UCSD-AML1 (cell line): Measurements from ENCODE around the gene GOT1.

ENCODE experiments used
- DNase-seq: peaks from one replicate; lab custom pipeline; 2025; ENCODE audit not compliant: unreplicated experiment; lab: John Stamatoyannopoulos, UW

GOT1 gene

DNA sequence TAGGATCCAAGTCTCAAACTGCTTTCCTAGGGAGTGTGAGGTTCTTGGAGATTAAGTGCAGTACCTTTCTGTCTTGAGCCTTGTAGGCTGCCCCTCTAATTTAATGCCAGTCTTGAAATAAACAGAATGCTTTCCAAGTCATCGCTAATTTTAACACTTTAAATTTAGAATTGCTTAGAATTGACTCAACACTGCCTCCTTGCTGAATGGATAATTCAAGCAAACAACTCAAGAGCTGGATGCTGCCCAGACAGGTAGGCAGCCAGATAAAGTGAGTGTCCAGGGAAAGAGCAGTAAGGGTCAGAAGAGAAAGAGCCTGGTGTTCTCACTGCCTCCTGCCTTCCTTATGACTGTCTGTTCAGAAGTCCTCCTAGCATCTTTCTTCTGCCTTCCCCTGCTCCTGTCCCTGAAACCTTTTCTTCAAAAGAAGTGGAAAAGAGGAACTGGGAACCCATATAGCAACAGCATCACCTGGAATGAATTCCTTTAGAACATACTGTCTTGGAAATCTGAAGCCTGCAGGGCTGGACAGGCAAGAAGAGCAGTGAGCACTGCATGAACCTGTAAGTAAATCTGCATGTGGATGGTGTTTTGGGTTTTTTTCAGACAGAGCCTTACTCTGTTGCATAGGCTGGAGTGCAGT, 3.1 kb upstream of the GOT1 start:
- DNase-seq: no peak

DNA sequence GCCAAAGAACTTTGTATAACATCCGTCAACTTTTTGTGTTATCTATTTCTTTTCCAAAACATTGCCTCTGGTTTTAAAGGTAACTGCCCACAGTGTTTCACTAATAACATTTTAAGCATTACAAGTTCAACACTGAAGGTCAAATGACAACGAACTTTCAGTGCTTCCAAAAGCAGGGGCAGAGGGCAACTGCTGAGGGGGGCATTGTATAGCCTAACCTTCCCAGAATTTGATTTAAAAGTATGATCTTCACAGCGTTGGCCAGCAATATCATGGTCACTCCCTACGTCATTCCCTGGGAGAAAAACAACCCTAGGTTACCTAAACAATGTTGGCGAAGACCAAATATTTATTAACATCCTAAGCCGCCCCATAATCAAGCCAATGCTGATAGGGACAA, 2.5 kb upstream of the GOT1 start:
- DNase-seq: no peak

DNA sequence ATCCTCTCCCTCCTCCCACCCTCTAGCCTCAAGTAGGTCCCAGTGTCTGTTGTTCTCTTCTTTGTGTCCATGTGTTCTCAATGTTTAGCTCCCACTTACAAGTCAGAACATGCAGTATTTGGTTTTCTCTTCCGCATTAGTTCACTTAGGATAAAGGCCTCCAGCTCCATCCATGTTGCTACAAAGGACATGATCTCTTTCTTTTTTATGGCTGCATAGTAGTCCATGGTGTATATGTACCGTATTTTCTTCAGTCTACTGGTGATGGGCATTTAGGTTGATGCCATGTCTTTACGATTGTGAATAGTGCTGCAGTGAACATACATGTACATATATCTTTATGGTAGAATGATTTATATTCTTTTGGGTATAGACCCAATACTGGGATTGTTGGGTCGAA, 1.6 kb upstream of the GOT1 start:
- DNase-seq: no peak

DNA sequence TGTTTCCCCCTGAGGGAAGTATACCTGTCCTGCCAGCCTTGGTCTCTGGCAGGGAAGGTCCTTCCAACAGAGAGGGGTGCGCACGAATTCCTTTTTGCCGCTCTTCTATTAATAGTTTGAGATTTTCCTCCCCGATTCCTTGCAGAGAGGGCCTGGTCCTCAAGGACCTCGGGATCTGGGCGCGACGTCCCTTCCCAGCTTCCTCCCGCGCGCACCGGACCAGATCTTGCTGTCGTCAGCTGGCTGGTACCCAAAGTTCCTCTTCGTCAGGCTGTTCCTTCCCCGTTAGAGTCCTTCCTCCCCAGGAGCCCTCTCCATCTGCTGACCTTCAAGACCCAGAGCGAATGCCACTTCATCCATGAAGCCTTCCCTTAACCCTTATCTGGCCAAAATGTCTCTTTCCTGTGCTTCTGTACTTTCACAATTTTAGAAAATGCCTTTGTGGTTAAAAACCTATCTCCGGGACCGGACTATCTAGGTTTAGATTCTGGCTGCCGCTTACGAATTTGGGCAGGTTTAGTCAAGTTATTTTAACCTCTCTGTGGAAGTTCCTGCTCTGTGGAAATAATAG, 851 bp upstream of the GOT1 start:
- DNase-seq: peak; percentile 67

DNA sequence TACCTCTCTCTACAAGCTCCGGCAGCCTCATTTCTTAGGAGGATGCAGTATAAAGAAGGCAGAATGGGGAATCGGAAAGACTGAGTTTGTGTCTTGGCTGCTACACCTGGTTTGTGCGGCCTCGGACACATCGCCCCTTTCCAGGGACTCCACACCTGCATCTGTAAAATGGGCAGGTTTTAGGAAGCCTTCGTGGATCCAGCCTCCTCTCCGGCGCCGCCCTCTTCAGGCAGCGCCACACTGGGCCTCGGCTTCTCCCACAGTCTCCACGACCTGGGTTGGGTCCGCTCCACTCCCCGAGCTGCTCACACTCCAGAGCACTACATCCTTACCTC, 341 bp downstream of the GOT1 start:
- DNase-seq: no peak

DNA sequence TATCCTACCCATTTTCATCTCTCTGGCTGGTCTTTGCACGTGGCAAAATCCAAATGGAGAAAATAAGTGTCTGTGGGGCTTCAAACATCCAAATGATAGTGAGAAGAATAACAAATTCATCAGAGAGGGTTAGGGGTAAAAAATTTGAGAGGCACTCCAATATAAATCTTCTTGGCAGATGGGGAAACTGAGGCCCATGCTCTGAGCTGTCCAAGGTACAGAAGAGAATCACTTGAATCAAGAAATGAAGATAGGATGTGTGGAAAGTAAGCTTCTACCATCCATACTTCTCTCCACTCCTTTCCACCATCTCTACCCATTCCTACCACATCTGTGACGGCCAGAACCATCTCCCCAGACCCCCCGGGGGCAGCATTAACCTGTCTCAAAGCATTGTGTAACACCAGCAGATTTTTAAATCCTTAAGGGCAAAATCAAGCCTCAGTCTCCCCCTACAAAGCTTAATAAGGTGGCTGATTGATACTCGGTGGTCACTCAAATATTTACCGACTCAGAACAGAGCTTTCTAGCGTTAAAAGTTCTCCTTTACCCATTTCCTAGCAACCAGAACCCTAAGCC, 818 bp downstream of the GOT1 start:
- no peak for DNase-seq

DNA sequence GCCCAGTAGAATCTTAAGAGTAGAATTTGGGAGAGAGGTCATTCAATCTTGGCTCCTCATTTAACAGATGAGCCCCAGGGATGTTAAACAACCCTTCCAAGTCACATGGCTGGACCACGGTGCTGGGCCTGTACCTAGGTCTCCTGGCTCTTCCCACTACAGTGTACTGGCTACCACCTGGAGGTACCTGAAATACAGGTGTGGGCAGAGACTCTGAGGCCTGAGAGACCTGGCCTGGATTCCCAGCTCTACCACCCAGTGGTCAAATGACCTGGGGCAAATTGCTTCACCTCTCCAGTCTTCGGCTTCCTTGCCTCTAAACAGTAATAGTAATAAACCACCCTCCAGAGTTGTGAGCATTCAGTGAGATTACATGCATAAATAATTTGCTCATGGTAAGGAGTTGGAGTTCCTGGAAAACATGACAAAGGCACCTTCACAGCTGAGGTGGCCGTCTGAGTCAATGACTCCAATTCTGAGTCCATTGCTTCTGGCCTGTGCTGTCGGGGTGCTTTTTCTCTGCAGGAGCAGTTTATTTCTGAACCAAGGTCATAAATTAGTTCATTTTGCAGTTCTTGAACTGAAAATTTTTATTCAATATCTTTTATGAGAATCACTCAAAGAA, 2.7 kb downstream of the GOT1 start:
- DNase-seq: no peak

DNA sequence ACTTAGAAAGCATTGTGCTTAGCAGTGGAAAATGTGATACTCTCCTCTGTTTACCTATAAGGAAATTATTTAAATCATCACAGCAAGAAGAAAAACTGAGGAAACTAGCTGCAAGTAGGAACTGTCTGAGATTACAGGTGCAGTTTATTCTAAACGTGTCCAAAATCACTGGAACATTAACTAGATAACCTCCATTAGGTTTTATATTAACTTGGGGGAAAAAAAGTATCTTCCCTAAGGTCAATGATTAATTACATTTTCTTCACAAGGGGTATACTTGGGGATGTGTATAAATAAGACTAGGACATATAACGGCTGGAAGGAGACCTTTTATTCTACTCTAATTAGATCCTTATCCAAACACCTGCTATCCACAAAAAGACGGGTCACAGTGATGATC, 3.7 kb downstream of the GOT1 start:
- no peak for DNase-seq

DNA sequence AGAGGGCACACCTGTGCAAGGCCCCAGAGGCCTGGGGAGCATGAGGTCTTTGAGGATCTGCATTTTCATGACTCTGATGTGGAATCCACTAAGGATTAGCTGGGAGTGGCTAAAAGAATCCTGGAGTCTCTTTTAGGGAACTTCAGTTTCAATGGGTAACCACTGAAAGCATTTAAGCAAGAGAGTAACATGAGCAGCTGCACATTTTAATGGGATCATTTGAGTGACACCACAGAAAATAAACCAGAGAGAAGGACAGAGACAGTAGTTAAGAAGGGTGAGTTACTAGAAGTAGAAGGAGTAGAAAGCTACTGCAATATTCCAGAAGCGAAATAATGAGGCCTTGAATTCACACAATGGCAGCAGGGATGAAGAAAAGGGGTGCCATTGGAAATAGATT, 5.2 kb downstream of the GOT1 start:
- no peak for DNase-seq

DNA sequence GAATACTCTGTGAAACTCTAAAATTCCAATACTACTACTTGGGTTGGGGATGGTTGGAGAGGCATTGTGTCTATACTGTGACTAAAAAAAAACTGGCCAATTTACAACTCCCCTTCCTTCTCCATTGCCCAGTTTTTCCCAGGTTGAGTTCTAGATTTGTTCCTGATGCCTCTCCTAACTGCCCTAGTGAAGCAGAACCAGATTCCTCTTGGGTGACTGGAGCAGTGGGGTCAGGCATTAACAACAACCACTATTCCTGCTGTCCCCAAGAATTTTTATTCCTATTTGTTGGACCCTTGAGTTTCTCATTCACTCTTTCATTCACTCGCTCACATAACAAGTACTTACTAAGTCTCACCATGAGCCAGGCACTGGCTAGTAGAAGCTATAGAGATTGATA, 5.8 kb downstream of the GOT1 start:
- no peak for DNase-seq

DNA sequence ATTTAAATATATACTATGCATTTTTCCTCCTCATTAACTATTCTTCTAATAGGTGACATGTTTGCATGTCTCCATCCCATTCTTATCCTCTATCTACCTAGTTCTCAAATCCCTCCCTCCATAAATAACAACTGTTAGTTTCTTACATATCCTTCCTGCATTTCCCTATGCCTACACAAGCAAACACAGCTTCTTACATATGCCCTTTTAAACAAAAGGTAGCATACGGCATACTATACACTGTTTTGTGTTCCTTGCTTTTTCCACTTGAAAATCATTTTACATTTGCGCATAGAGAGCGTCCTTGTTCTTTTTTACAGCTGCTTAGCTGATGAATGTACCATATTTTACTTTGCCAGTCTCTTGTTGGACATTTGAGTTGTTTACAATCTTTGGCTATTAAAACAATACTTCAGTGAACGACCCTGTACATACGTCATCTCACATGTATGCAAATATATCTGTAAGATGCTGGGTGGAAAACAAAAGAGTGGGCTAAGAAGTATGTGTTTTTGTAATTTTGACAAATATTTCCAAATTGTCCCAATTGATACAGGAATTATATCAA, 7.8 kb downstream of the GOT1 start:
- no peak for DNase-seq

DNA sequence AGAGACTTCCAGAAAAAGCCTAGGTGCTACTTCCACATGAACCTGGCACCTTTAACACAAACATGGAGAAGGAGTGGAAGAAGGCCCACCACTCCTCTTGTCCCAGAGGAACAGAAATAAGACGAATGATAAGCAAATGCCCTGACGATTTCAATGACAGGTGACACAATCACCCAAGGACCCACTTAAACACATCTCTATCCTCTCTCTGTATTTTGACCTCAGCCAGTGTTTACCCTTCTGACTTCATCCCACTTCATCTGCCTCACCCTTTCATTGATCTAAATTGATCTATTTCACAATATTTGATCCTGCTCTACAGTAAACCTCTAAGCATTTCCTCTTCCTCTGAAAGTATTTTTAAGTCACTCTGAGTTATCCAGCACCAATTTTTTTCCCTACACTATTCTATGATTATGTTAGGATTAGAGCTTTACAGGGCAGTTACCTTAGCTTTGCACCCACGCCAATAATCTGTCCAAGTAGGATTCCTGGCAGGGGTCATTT, 9.1 kb downstream of the GOT1 start:
- DNase-seq: no peak

DNA sequence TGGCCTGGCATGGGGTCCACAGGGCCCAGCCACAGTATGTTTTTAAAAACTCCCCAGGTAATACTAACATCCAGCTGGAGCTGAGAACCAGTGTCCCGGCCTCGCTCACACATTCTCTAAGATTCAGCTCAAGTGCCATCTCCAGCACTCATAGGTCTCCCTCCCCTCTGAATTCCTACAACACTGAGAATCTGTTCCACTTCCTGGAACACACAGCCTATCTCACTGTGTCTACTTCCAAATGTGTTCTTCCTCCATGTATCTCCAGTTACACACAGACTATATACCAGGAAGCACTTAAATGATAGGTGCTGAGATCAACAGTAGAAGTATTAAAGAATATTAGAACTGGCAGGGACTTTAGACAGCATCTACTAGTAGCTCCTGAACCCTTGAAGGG, 10.7 kb downstream of the GOT1 start:
- DNase-seq: no peak

DNA sequence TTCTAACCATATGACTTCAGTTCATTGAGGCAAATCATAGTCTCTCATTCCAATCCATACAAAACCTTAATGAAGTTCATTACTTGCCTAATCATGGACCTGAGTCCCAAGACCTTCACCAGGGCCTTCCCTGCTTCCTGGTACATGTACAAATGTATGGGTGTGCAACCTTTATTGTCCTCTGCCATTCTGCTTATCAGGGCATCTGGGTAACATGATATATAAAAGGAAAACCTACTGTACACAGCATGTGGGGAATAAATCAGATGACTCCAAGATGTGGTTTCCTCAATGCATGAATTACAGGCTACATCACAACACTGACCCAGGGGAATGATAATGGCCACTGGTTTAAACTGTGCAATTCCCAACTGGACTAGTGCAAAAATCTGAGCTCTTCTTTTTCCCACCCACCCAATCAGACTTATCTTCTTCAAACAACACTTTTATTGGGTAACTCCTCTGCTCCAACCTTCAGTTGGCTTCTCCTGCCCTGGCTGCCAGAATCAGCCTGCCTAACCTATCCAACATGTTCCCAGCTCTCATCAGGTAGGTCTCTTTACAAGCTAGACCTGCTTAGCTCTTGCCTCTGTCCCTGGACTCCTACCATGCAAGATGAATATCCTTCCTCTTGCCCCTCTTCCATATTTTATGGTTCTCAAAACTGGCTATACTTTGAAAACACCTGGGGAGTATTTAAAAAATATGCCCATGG, 11.4 kb downstream of the GOT1 start:
- no peak for DNase-seq

DNA sequence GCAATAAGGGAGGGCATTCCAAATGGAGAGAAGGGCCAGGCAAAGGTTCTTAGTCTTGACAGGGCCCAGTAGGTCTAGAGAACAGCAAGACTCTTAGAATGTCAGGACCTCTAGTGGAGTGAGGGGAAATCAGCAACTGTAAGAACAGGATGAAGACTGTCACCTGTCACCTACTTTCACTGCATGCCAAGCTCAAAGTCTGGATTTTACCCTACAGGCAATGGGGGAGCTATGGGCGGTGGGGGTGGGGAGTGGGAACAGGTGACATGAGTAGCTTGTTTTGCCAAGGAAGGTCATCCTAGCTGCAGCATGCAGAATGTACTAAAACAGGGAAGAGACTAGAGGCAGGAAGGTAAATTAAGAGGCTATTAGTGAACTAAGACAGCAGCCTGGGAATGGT, 18.3 kb downstream of the GOT1 start:
- no peak for DNase-seq

DNA sequence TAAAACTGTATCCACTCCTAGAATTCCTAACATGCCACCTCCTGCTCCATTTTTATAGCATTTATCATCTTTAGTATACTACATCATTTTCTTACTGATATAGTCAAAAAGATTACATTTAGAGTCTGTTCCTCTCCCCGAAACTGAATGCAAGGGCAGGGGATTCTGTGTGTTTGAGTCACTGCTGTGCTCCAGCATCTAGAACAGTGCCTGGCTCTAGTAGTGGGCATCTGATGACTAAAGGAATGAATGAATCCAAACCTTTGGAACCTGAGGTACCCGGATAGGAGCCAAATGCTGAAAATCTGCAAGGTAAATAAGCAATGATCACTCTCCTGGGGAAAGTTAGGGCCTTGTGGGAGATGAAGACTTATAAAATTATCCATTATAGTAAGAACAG, 18.9 kb downstream of the GOT1 start:
- DNase-seq: no peak

DNA sequence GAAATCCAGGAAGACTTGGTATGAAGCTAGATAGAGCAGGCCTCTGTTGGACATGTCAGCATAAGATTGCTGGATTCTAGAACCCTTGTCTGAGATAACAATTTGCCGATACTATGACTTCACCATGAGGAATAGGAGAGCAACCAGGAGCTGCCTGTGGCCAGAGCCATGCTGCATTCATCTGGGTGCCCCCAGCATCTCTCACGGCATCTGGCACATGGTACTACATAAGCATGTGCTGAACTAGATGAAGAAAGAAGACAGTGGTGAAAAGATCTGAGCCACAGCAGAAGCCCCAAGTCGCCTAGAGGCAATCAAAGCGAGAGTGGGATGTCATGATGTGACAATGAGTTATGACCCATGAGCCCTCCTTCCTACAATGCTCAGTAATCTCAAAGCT, 19.5 kb downstream of the GOT1 start:
- DNase-seq: no peak

DNA sequence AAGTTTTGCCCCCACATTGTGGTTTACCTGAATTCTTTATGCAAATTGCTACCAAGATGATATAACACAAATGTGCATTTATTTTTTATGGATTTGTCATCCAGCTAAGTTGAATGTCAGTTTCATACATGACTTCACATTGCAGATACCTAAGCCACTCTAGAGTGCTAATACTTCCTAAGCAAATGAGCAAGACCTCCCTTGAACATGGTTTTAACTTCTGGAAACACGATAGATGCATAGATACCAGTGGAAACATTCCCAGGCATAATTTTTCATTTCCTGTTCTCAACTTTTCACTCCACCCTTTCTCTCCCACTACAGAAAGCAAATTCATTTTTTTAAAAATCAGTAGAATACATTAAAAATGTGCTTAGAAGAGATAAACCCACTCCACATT, 20.3 kb downstream of the GOT1 start:
- no peak for DNase-seq

DNA sequence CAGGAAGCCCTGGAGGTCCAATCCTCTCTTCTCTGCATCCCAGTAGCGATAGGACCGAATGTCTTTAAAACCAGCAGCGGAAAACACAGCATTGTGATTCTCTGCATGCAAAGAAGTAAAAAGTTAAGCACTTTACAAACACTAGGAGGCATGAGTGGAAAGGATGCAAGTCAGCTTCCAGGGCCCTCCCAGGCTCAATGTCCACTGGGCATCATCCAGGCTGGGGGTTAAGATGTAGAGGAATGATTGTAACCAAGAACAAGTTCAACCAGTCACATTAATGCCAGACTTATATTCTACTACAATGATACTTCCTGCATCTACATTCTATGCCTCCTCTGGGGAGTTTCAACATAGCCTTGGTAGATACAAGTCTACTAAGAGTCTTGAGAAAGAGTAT, 24.3 kb downstream of the GOT1 start:
- DNase-seq: no peak

DNA sequence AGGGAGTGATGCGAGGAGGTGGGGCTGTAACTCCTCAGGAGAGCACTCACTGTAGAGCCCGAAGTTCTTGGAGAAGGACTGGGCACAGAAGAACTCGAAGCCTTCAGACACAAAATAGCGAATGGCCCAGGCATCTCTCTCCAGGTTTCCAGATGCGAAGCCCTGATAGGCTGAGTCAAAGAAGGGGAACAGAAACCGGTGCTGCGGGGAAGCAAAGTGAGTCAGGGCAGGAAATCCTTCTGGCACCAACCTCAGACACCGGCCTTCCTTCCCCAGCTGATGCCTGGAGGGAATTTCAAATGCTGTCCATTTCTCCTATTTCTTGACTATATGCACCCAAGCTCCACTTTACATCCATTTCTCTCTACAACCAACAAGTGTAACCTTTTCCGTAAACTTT, 26.8 kb downstream of the GOT1 start:
- DNase-seq: peak; percentile 23

DNA sequence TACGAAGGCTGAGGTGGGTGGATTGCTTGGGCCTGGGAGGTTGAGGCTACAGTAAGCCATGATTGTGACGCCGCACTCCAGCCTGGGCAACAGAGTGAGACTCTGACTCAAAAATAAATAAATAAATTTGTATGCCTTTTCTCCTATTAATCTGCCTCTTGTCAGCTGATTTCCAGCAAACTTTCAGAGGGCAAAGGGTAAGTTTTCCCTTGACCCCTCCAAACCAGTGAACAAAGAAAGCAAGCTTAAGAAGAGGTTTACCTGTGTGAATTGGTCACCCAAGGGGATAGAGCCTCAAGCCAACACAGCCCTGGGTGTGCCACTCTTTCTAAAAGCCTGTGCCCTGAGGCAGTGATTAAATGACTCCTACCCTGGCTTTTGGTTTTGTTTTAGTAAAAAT, 30.8 kb downstream of the GOT1 start:
- no peak for DNase-seq

DNA sequence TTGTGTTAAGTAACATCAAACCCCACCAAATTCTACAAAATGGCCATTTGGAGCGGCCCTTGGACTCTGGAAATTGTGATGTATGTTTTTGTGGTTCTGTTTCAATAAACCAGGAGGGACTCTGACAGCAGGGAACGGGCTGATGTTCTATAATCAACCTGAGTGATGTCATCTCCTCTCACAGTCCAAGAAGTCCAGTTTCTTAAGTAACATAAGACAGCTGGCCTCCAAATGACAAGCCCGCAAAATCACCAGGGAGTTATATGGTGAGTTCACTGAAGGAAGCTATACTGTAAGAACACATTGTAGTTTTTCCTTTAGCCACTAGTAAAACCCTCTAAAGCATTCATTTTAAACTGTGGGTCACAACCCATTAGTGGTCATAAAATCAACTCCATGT, 34.0 kb downstream of the GOT1 start:
- DNase-seq: no peak
